CD14-positive monocyte (primary cell): Measurements from ENCODE around the gene TFAM. TPM values are rescaled to one million over a fixed set of nuclear protein-coding genes. Genes with fewer than 3 reads are reported as not detected.

Experiments used
- DNase-seq, 3 donors: peaks; one replicate each; pipeline ENCODE4 v3.0.0-alpha.2; 2011 to 2022
- H2AFZ ChIP-seq: 2 replicates; pipeline ENCODE4 v1.6.0; 2012; ENCODE audit warnings: mild to moderate bottlenecking, low read depth, low read length, inconsistent platforms; ENCODE audit not compliant: insufficient read depth, poor library complexity, severe bottlenecking
- H3K27ac ChIP-seq, 2 donors: 1 replicate in 1 of 2; 2 replicates in 1 of 2; pipeline ENCODE4 v1.5.1; 2012 to 2013; ENCODE audit warnings: low read length in 2 of 2, control low read depth in 1 of 2, inconsistent platforms in 1 of 2, low read depth in 1 of 2, mild to moderate bottlenecking in 1 of 2
- H3K27me3 ChIP-seq, 2 donors: one replicate each; pipeline versions ENCODE4 v1.6.0 to v1.6.1; 2011 to 2013; ENCODE audit warnings: low read length in 2 of 2; ENCODE audit not compliant: control insufficient read depth in 2 of 2, insufficient read depth in 2 of 2
- H3K36me3 ChIP-seq, 2 donors: replicated peaks in 1 of 2; 1 replicate in 1 of 2; 2 replicates in 1 of 2; pipeline versions ENCODE4 v1.5.1 to v1.6.1; 2012 to 2013; ENCODE audit warnings: low read length in 2 of 2, control low read depth in 1 of 2, inconsistent platforms in 1 of 2, mild to moderate bottlenecking in 1 of 2; ENCODE audit not compliant: insufficient read depth in 2 of 2, control insufficient read depth in 1 of 2
- H3K4me1 ChIP-seq, 2 donors: 1 replicate in 1 of 2; 2 replicates in 1 of 2; pipeline versions ENCODE4 v1.5.1 to v1.6.1; 2012 to 2013; ENCODE audit warnings: low read length in 2 of 2, control low read depth in 1 of 2, inconsistent platforms in 1 of 2, mild to moderate bottlenecking in 1 of 2, moderate library complexity in 1 of 2; ENCODE audit not compliant: insufficient read depth in 2 of 2, control insufficient read depth in 1 of 2
- H3K4me2 ChIP-seq: replicated peaks from 2 replicates; pipeline ENCODE3; 2012; ENCODE audit warnings: low read length, moderate library complexity, mild to moderate bottlenecking; ENCODE audit not compliant: poor library complexity, severe bottlenecking; ENCODE audit errors: extremely low read depth
- H3K4me3 ChIP-seq, 3 experiments: fragments of 200-600 bp in 1 of 3; sonication (generic) in 1 of 3; replicated peaks in 1 of 3; 1 replicate in 2 of 3; 2 replicates in 1 of 3; pipeline ENCODE4 v1.5.1; 2011 to 2013; ENCODE audit warnings: low read length in 3 of 3, mild to moderate bottlenecking in 3 of 3, control low read depth in 2 of 3, low read depth in 2 of 3, inconsistent platforms in 1 of 3, moderate library complexity in 1 of 3
- H3K79me2 ChIP-seq: 2 replicates; pipeline ENCODE4 v1.6.0; 2012; ENCODE audit warnings: mild to moderate bottlenecking, control low read depth, inconsistent platforms, low read length, moderate library complexity; ENCODE audit not compliant: insufficient read depth
- H3K9ac ChIP-seq: 2 replicates; pipeline ENCODE4 v1.6.0; 2017; ENCODE audit warnings: low read length, mild to moderate bottlenecking; ENCODE audit not compliant: insufficient read depth, poor library complexity, severe bottlenecking
- H3K9me3 ChIP-seq, 2 donors: replicated peaks in 1 of 2; 1 replicate in 1 of 2; 2 replicates in 1 of 2; pipeline versions ENCODE4 v1.5.1 to v1.6.1; 2012 to 2013; ENCODE audit warnings: low read length in 2 of 2, control low read depth in 1 of 2; ENCODE audit not compliant: control insufficient read depth in 1 of 2, insufficient read depth in 1 of 2
- H4K20me1 ChIP-seq: 2 replicates; pipeline ENCODE4 v1.6.0; 2012; ENCODE audit warnings: mild to moderate bottlenecking, low read length, control low read depth, moderate library complexity; ENCODE audit not compliant: insufficient read depth
- H3K27ac Mint-ChIP-seq, 7 donors: one replicate each; pipeline ENCODE4 v1.8.0; 2020; ENCODE audit warnings: mild to moderate bottlenecking in 7 of 7, mixed read lengths in 7 of 7, moderate library complexity in 6 of 7, inconsistent platforms in 2 of 7
- H3K27me3 Mint-ChIP-seq, 3 donors: one replicate each; pipeline ENCODE4 v1.8.0; 2021 to 2022; ENCODE audit warnings: low read depth in 3 of 3, mild to moderate bottlenecking in 3 of 3, mixed read lengths in 3 of 3, moderate library complexity in 3 of 3, inconsistent platforms in 1 of 3
- H3K36me3 Mint-ChIP-seq, 2 donors: one replicate each; pipeline ENCODE4 v1.8.0; 2020; ENCODE audit warnings: mixed read lengths in 2 of 2, inconsistent platforms in 1 of 2, mild to moderate bottlenecking in 1 of 2
- H3K4me1 Mint-ChIP-seq: one replicate; pipeline ENCODE4 v1.8.0; 2020; ENCODE audit warnings: mild to moderate bottlenecking, mixed read lengths
- H3K4me3 Mint-ChIP-seq, 2 donors: one replicate each; pipeline ENCODE4 v1.8.0; 2020; ENCODE audit warnings: mild to moderate bottlenecking in 2 of 2, mixed read lengths in 2 of 2, moderate library complexity in 1 of 2
- H3K9me3 Mint-ChIP-seq, 7 donors: one replicate each; pipeline ENCODE4 v1.8.0; 2020 to 2022; ENCODE audit warnings: mixed read lengths in 7 of 7, mild to moderate bottlenecking in 6 of 7, moderate library complexity in 6 of 7, inconsistent platforms in 2 of 7
- CTCF ChIP-seq: fragments of 200-600 bp; IDR thresholded peaks from one replicate; pipeline ENCODE4 v1.8.0; 2022; ENCODE audit warnings: antibody characterized with exemption, mild to moderate bottlenecking
- WGBS: methylation state at CpG from one replicate; pipeline ENCODE4 v1.1.5; 2013; ENCODE audit warnings: missing lambda C conversion rate; ENCODE audit not compliant: insufficient coverage; 5-methylcytosine and 5-hydroxymethylcytosine counted together
- intact Hi-C, 2 donors: fragments of 100-400 bp; cut with micrococcal nuclease; formaldehyde crosslinking; loops; one replicate each; pipeline versions ENCODE4 v1.15.0 to v1.15.1; 2023
- polyA plus RNA-seq, 3 donors: library from polyadenylated mRNA; depleted of rRNA in 1 of 3; unstranded in 2 of 3; stranded (reverse) in 1 of 3; fragments of 300-500 nt in 2 of 3; fragments of >200 nt in 1 of 3; fragmentation: Illumina TruSeq in 2 of 3; gene quantifications; 1 replicate in 2 of 3; 2 replicates in 1 of 3; pipeline ENCODE4 v1.2.3, GENCODE V29; 2012 to 2021

Gene TFAM
- polyA plus RNA-seq, 3 donors, result 5.9 to 34.4 (median 33.8) TPM

GRCh38 chr10:58341947-58342346, 43.3 kb upstream of the TFAM start:
- no peak overlapping the region for H2AFZ ChIP-seq
- H3K4me3 ChIP-seq, result no peak overlapping the region
- H3K9ac ChIP-seq, result no peak overlapping the region
- H3K4me1 ChIP-seq, result peaks cover 23 to 47% of the 10 kb centered on the region in 2 donors
- intact Hi-C loops, result no loop called here
- Mint-ChIP-seq H3K27me3 (no peaks in the 10 kb centered on the region), H3K4me3 (no peak overlapping the region), H3K36me3 (peaks cover 35 to 46% of the 10 kb centered on the region in 2 donors), H3K9me3 (no peaks in the 10 kb centered on the region), H3K4me1 (peaks cover 59% of the 10 kb centered on the region), H3K27ac (peak overlapping the region in 1 of 7 donors; percentile 24)
- no peak for TF ChIP-seq CTCF
- H3K27ac ChIP-seq, result peak overlapping the region in 1 of 2 donors; percentile 4
- no peaks in the 10 kb centered on the region for H3K27me3 ChIP-seq
- peaks cover 7 to 27% of the 10 kb centered on the region in 2 donors for H3K36me3 ChIP-seq
- WGBS, result no CpG with 5 or more reads among the region's 1 CpG
- peaks cover 100% of the 10 kb centered on the region for H3K79me2 ChIP-seq
- DNase-seq, result no peak
- H3K9me3 ChIP-seq, result no peaks in the 10 kb centered on the region
- H4K20me1 ChIP-seq, result peaks cover 99% of the 10 kb centered on the region
- H3K4me2 ChIP-seq, result no peak overlapping the region

GRCh38 chr10:58347967-58348366, 37.2 kb upstream of the TFAM start:
- Mint-ChIP-seq H3K27me3 (no peaks in the 10 kb centered on the region), H3K4me3 (no peak overlapping the region), H3K4me1 (peaks cover 64% of the 10 kb centered on the region), H3K36me3 (peaks cover 30 to 36% of the 10 kb centered on the region in 2 donors), H3K9me3 (no peaks in the 10 kb centered on the region), H3K27ac (peak overlapping the region; percentile 16 to 93 (median 69))
- no peaks in the 10 kb centered on the region for H3K27me3 ChIP-seq
- H3K4me3 ChIP-seq, result no peak overlapping the region
- H3K79me2 ChIP-seq, result peaks cover 99% of the 10 kb centered on the region
- peaks cover 86% of the 10 kb centered on the region for H4K20me1 ChIP-seq
- H3K4me2 ChIP-seq, result no peak overlapping the region
- WGBS, result no CpG with 5 or more reads among the region's 1 CpG
- peaks cover 4 to 29% of the 10 kb centered on the region in 2 donors for H3K36me3 ChIP-seq
- DNase-seq, result no peak
- intact Hi-C loops, result no loop called here
- no peak for TF ChIP-seq CTCF
- peak overlapping the region in 1 of 2 donors; percentile 55 for H3K27ac ChIP-seq
- no peak overlapping the region for H3K9ac ChIP-seq
- no peak overlapping the region for H2AFZ ChIP-seq
- H3K9me3 ChIP-seq, result no peaks in the 10 kb centered on the region
- H3K4me1 ChIP-seq, result peaks cover 48 to 57% of the 10 kb centered on the region in 2 donors
